HepG2 (cell line): ENCODE results near the gene ARHGAP33. TPM values are rescaled to one million over a fixed set of nuclear protein-coding genes. Genes with fewer than 3 reads are reported as not detected.

Experiments used
- ADNP ChIP-seq: sonication (generic); formaldehyde crosslinking; IDR thresholded peaks from 2 replicates; pipeline ENCODE4 v1.4.0; 2020; ENCODE audit warnings: missing genetic modification reagents
- AFF4 ChIP-seq: sonication (generic); formaldehyde crosslinking; IDR thresholded peaks from 2 replicates; pipeline ENCODE4 v1.4.0; 2020; ENCODE audit warnings: missing genetic modification reagents
- EEA1 ChIP-seq: sonication (generic); formaldehyde crosslinking; IDR thresholded peaks from 2 replicates; pipeline ENCODE4 v1.5.1; 2020; ENCODE audit warnings: mild to moderate bottlenecking, missing genetic modification reagents, borderline replicate concordance
- FOXA1 ChIP-seq, 2 experiments: fragments of 450-650 bp in 1 of 2; sonication (generic) in 1 of 2; formaldehyde crosslinking in 1 of 2; IDR thresholded peaks; 2 replicates each; pipeline versions ENCODE4 v1.4.0 to v1.6.1; 2016 to 2020; ENCODE audit warnings: missing genetic modification reagents in 1 of 2
- GLI4 ChIP-seq: sonication (generic); formaldehyde crosslinking; IDR thresholded peaks from 2 replicates; pipeline ENCODE4 v1.5.1; 2020; ENCODE audit warnings: missing genetic modification reagents, mild to moderate bottlenecking, moderate library complexity, borderline replicate concordance
- IKZF5 ChIP-seq: IDR thresholded peaks from 2 replicates; pipeline ENCODE4 v1.6.1; 2018; ENCODE audit warnings: missing genetic modification reagents, mild to moderate bottlenecking, missing compliant biosample characterization
- KDM5A ChIP-seq: fragments of 200-600 bp; sonication (generic); IDR thresholded peaks from 2 replicates; pipeline ENCODE4 v1.7.0; 2018; ENCODE audit warnings: antibody characterized with exemption, mild to moderate bottlenecking, low read length, borderline replicate concordance
- MIER3 ChIP-seq: IDR thresholded peaks from 2 replicates; pipeline ENCODE4 v1.6.1; 2016; ENCODE audit warnings: missing compliant biosample characterization, borderline replicate concordance
- NCOA1 ChIP-seq: sonication (generic); formaldehyde crosslinking; IDR thresholded peaks from 2 replicates; pipeline ENCODE4 v1.9.0; 2021; ENCODE audit warnings: missing genetic modification reagents
- REPIN1 ChIP-seq: sonication (generic); formaldehyde crosslinking; IDR thresholded peaks from 2 replicates; pipeline ENCODE4 v1.8.0; 2022; ENCODE audit warnings: missing genetic modification reagents, low read depth, mild to moderate bottlenecking, borderline replicate concordance
- SUZ12 ChIP-seq: fragments of 150-350 bp; IDR thresholded peaks from 2 replicates; pipeline ENCODE4 v1.6.1; 2014; ENCODE audit warnings: low read depth, low read length
- ZBTB14 ChIP-seq: sonication (generic); formaldehyde crosslinking; IDR thresholded peaks from 2 replicates; pipeline ENCODE4 v1.4.0; 2020; ENCODE audit warnings: missing genetic modification reagents
- ZBTB26 ChIP-seq: IDR thresholded peaks from 2 replicates; pipeline ENCODE4 v1.6.1; 2016; ENCODE audit warnings: missing compliant biosample characterization, missing genetic modification reagents, borderline replicate concordance
- ZFP90 ChIP-seq: sonication (generic); formaldehyde crosslinking; IDR thresholded peaks from 2 replicates; pipeline ENCODE4 v1.8.0; 2022; ENCODE audit warnings: missing genetic modification reagents, mild to moderate bottlenecking, inconsistent platforms, borderline replicate concordance
- ZNF280B ChIP-seq: sonication (generic); formaldehyde crosslinking; IDR thresholded peaks from 2 replicates; pipeline ENCODE4 v1.5.0; 2020; ENCODE audit warnings: missing genetic modification reagents, mild to moderate bottlenecking, borderline replicate concordance
- ZNF367 ChIP-seq: sonication (generic); formaldehyde crosslinking; IDR thresholded peaks from 2 replicates; pipeline ENCODE4 v1.4.0; 2020; ENCODE audit warnings: missing genetic modification reagents, borderline replicate concordance
- ZNF746 ChIP-seq: sonication (generic); formaldehyde crosslinking; IDR thresholded peaks from 2 replicates; pipeline ENCODE4 v1.8.0; 2022; ENCODE audit warnings: mild to moderate bottlenecking, missing genetic modification reagents
- ZSCAN20 ChIP-seq: sonication (generic); formaldehyde crosslinking; IDR thresholded peaks from 2 replicates; pipeline ENCODE4 v1.4.0; 2020; ENCODE audit warnings: missing genetic modification reagents, mild to moderate bottlenecking, borderline replicate concordance
- polyA plus RNA-seq, 8 experiments: library from polyadenylated mRNA; depleted of rRNA in 3 of 8; stranded (reverse) in 7 of 8; unstranded in 1 of 8; fragments of >200 nt; fragmentation: Illumina TruSeq in 4 of 8; extraction: Trizol in 4 of 8; gene quantifications; 2 replicates each; pipeline versions ENCODE4 v1.2.1 to v1.2.3, GENCODE V29; 2011 to 2016; ENCODE audit warnings: low read depth in 4 of 8, missing spikeins in 1 of 8, mixed read lengths in 1 of 8; ENCODE audit not compliant: insufficient read depth in 1 of 8
- total RNA-seq, 5 experiments: library from RNA; depleted of rRNA; stranded (reverse); fragments of >200 nt; fragmentation: Illumina TruSeq; extraction: Trizol; gene quantifications; 2 replicates each; pipeline ENCODE4 v1.2.3, GENCODE V29; 2016; ENCODE audit warnings: low read depth in 1 of 5

The ARHGAP33 gene
- total and polyA plus RNA-seq, 2 of the 13 experiments (the other 11 are each of a cell fraction or from before 2014, with no cell fraction given) = 1.3 to 2.7 TPM

GRCh38 chr19:35757749-35758608 lies 17.4 kb upstream of the ARHGAP33 start, which contains the start of gene PROSER3 (continued):
- TF ChIP-seq IKZF5 (CRISPR knock-in tag) = no peak
- 0 out of 2 replicates have a peak, but pooled peaks have one; percentile 29 for TF ChIP-seq ZNF367 (CRISPR knock-in tag)
- 0 out of 2 replicates have a peak, but pooled peaks have one; percentile 17 for TF ChIP-seq MIER3 (CRISPR knock-in tag)
- peak; percentile 62 for TF ChIP-seq ZBTB14 (CRISPR knock-in tag)
- no peak for TF ChIP-seq AFF4 (CRISPR knock-in tag)
- TF ChIP-seq ZSCAN20 (CRISPR knock-in tag) = peak; percentile 73; the same call in 1 of the 2 replicates
- TF ChIP-seq EEA1 (CRISPR knock-in tag) = peak; percentile 70; the same call in 1 of the 2 replicates
- peak; percentile 40 for TF ChIP-seq SUZ12
- peak; percentile 54; the same call in 1 of the 2 replicates for TF ChIP-seq ZBTB26
- TF ChIP-seq ZNF746 (CRISPR knock-in tag) = peak; percentile 57; the same call in 1 of the 2 replicates
- TF ChIP-seq ADNP (CRISPR knock-in tag) = no peak
- peak; percentile 71; the same call in 1 of the 2 replicates for TF ChIP-seq ZFP90 (CRISPR knock-in tag)
- peak; percentile 83; the same call in 1 of the 2 replicates for TF ChIP-seq REPIN1 (CRISPR knock-in tag)
- no peak for TF ChIP-seq GLI4
- peak; percentile 76; the same call in 1 of the 2 replicates for TF ChIP-seq ZNF280B
- peak; percentile 86 for TF ChIP-seq KDM5A
- 0 out of 2 replicates have a peak, but pooled peaks have one; percentile 55 for TF ChIP-seq NCOA1 (CRISPR knock-in tag)
- no peak for TF ChIP-seq FOXA1 (IDR thresholded peaks at IDR 0.05)
- no peak for TF ChIP-seq FOXA1 (CRISPR knock-in tag; IDR thresholded peaks at IDR 0.05)
